Neuronal stem cell (in vitro differentiated cells): ENCODE data around the gene SCCPDH.
"Not testable (repeated sequence)": the region's sequence is repeated elsewhere in the genome, so short reads cannot be mapped to it uniquely, and the experiment has no call there.

Source experiments
- DNase-seq: peaks from one replicate; pipeline ENCODE4 v3.0.0-alpha.2; 2013; ENCODE audit warnings: low spot score
- H2AFZ ChIP-seq: one replicate; pipeline ENCODE4 v1.6.1; 2013; ENCODE audit warnings: mild to moderate bottlenecking, low read length, inconsistent platforms
- H2AK5ac ChIP-seq: 2 replicates; pipeline ENCODE4 v1.6.1; 2013; ENCODE audit warnings: low read depth, mild to moderate bottlenecking, inconsistent platforms, low read length, moderate library complexity, mixed read lengths
- H2BK120ac ChIP-seq: 2 replicates; pipeline ENCODE4 v1.6.1; 2013; ENCODE audit warnings: low read depth, mild to moderate bottlenecking, inconsistent platforms, low read length, moderate library complexity, mixed read lengths
- H2BK12ac ChIP-seq: one replicate; pipeline ENCODE4 v1.6.1; 2013; ENCODE audit warnings: low read length, inconsistent platforms
- H2BK15ac ChIP-seq: 2 replicates; pipeline ENCODE4 v1.6.1; 2013; ENCODE audit warnings: mild to moderate bottlenecking, low read length, inconsistent platforms, mixed read lengths
- H2BK5ac ChIP-seq: one replicate; pipeline ENCODE4 v1.6.1; 2013; ENCODE audit warnings: inconsistent platforms, mild to moderate bottlenecking, low read length, moderate library complexity
- H3K14ac ChIP-seq: one replicate; pipeline ENCODE4 v1.6.1; 2013; ENCODE audit warnings: low read length, inconsistent platforms
- H3K18ac ChIP-seq: 2 replicates; pipeline ENCODE4 v1.6.1; 2013; ENCODE audit warnings: low read length, inconsistent platforms
- H3K23ac ChIP-seq: 2 replicates; pipeline ENCODE4 v1.6.1; 2013; ENCODE audit warnings: low read depth, mild to moderate bottlenecking, mixed read lengths, low read length, inconsistent platforms; ENCODE audit not compliant: poor library complexity
- H3K27ac ChIP-seq: replicated peaks from 3 replicates; pipeline ENCODE4 v1.5.1; 2013; ENCODE audit warnings: low read length, inconsistent platforms
- H3K27me3 ChIP-seq, 3 experiments: 2 replicates each; pipeline ENCODE4 v1.6.1; 2013; ENCODE audit warnings: low read length in 3 of 3, mild to moderate bottlenecking in 2 of 3, inconsistent platforms in 1 of 3, low read depth in 1 of 3, mixed read lengths in 1 of 3, moderate library complexity in 1 of 3; ENCODE audit not compliant: control insufficient read depth in 3 of 3, insufficient read depth in 3 of 3
- H3K36me3 ChIP-seq, 2 donors: replicated peaks in 1 of 2; 2 replicates each; pipeline ENCODE4 v1.6.1; 2013; ENCODE audit warnings: low read length in 2 of 2; ENCODE audit not compliant: control insufficient read depth in 2 of 2, insufficient read depth in 2 of 2
- H3K4ac ChIP-seq: 2 replicates; pipeline ENCODE4 v1.6.1; 2013; ENCODE audit warnings: inconsistent platforms, mild to moderate bottlenecking, low read length, moderate library complexity
- H3K4me1 ChIP-seq, 2 donors: 1 replicate in 1 of 2; 2 replicates in 1 of 2; pipeline ENCODE4 v1.6.1; 2013; ENCODE audit warnings: low read length in 2 of 2, low read depth in 1 of 2; ENCODE audit not compliant: control insufficient read depth in 2 of 2, insufficient read depth in 1 of 2
- H3K4me2 ChIP-seq: one replicate; pipeline ENCODE4 v1.6.1; 2013; ENCODE audit warnings: mild to moderate bottlenecking, low read length, inconsistent platforms; ENCODE audit not compliant: insufficient read depth, poor library complexity, severe bottlenecking
- H3K4me3 ChIP-seq, 2 donors: 2 replicates each; pipeline ENCODE4 v1.5.1; 2013; ENCODE audit warnings: low read length in 2 of 2, mild to moderate bottlenecking in 2 of 2, inconsistent platforms in 1 of 2, moderate library complexity in 1 of 2
- H3K79me1 ChIP-seq: one replicate; pipeline ENCODE4 v1.6.1; 2013; ENCODE audit warnings: low read depth, mild to moderate bottlenecking, inconsistent platforms, low read length, moderate library complexity
- H3K9ac ChIP-seq: one replicate; pipeline ENCODE4 v1.6.1; 2013; ENCODE audit warnings: mild to moderate bottlenecking, low read depth, low read length, inconsistent platforms; ENCODE audit not compliant: poor library complexity
- H3K9me3 ChIP-seq, 2 donors: replicated peaks in 1 of 2; 2 replicates each; pipeline versions ENCODE3 to v1.6.1; 2013; ENCODE audit warnings: low read length in 2 of 2, mild to moderate bottlenecking in 2 of 2, inconsistent platforms in 1 of 2, low read depth in 1 of 2, mixed read lengths in 1 of 2, moderate library complexity in 1 of 2; ENCODE audit not compliant: control insufficient read depth in 2 of 2, insufficient read depth in 1 of 2
- H4K8ac ChIP-seq: one replicate; pipeline ENCODE4 v1.6.1; 2013; ENCODE audit warnings: low read depth, mild to moderate bottlenecking, inconsistent platforms, low read length, moderate library complexity
- H4K91ac ChIP-seq: one replicate; pipeline ENCODE4 v1.6.1; 2013; ENCODE audit warnings: low read length, low read depth, mild to moderate bottlenecking, inconsistent platforms; ENCODE audit not compliant: poor library complexity
- WGBS, 2 donors: extraction: QIAGEN DNeasy Blood & Tissue Kit; methylation state at CpG; one replicate each; pipeline ENCODE4 v1.1.7; 2013; ENCODE audit warnings: missing lambda C conversion rate in 2 of 2, mixed read lengths in 1 of 2; ENCODE audit not compliant: insufficient read length in 2 of 2, insufficient replicate concordance in 1 of 2; ENCODE audit errors: extremely low coverage in 2 of 2; 5-methylcytosine and 5-hydroxymethylcytosine counted together

Gene SCCPDH

DNA sequence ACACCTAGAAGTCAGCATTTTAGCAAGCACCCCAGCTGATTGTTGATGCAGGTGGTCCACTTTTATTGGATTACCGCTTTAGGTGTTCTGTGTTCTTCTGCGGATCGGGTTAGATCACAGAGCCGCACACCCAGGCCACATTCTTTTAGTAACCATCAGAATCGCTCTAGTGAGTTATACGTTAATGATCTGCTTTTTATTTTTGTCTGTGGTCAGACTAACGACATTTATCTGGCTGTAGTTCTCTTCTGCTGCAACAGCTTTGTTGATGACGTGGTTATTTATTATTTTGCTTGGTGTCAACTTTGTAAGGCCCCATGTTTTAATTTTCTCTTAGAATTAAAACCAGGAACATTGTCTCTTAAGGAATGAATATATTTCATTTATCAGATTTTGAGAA, 18.2 kb downstream of the SCCPDH start:
- Histone ChIP-seq H2AK5ac (no peak overlapping the region), H3K27ac (no peak overlapping the region), H2BK15ac (no peak overlapping the region), H3K27me3 (no peaks in the 10 kb centered on the region), H3K4ac (no peak overlapping the region), H3K18ac (no peak overlapping the region), H2BK120ac (no peak overlapping the region), H4K91ac (no peak overlapping the region), H3K23ac (no peak overlapping the region), H3K4me2 (no peak overlapping the region), H3K36me3 (peaks cover 9 to 84% of the 10 kb centered on the region in 2 donors), H2BK5ac (no peak overlapping the region), H3K14ac (no peak overlapping the region), H3K79me1 (no peaks in the 10 kb centered on the region), H3K9ac (no peak overlapping the region), H3K9me3 (peaks cover 0 to 41% of the 10 kb centered on the region in 2 donors), H2BK12ac (no peak overlapping the region), H3K4me1 (no peaks in the 10 kb centered on the region), H2AFZ (no peak overlapping the region), H4K8ac (no peak overlapping the region), H3K4me3 (no peak overlapping the region)
- no peak for DNase-seq
- WGBS, 2 donors: no CpG with 5 or more reads among the region's 8 CpGs

DNA sequence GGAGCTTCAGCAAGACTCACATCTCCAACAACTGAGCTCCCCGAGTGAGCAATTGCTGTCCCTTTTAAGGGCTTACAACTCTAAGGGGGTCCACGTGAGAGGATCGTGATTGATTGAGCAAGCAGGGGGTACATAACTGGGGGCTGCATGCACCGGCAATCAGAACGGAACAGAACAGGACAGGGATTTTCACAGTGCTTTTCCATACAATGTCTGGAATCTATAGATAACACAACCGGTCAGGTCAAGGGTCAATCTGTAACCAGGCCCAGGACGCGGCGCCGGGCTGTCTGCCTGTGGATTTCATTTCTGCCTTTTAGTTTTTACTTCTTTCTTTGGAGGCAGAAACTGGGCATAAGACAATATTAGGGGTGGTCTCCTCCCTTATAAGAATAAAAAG, 21.9 kb downstream of the SCCPDH start:
- Histone ChIP-seq H3K36me3 (peaks cover 9 to 77% of the 10 kb centered on the region in 2 donors), H3K9me3 (peaks cover 0 to 31% of the 10 kb centered on the region in 2 donors)
- not testable (repeated sequence) for H4K8ac ChIP-seq, H2BK120ac ChIP-seq, H2BK15ac ChIP-seq, H2AFZ ChIP-seq, H3K4ac ChIP-seq, H3K27ac ChIP-seq, H3K18ac ChIP-seq, H2AK5ac ChIP-seq, DNase-seq, H3K79me1 ChIP-seq, H3K14ac ChIP-seq, H2BK5ac ChIP-seq, H3K4me1 ChIP-seq, H3K4me3 ChIP-seq, H4K91ac ChIP-seq, H3K9ac ChIP-seq, H3K4me2 ChIP-seq, H3K27me3 ChIP-seq, H3K23ac ChIP-seq, H2BK12ac ChIP-seq
- no CpG with 5 or more reads among the region's 10 CpGs for WGBS, 2 donors

GRCh38 chr1:246748006-246748405, 23.8 kb downstream of the SCCPDH start:
- Histone ChIP-seq H2BK15ac (no peak overlapping the region), H3K9me3 (peaks cover 0 to 15% of the 10 kb centered on the region in 2 donors), H3K27ac (no peak overlapping the region), H3K27me3 (no peaks in the 10 kb centered on the region), H2BK12ac (no peak overlapping the region), H2BK120ac (no peak overlapping the region), H3K4me3 (no peak overlapping the region), H3K79me1 (no peaks in the 10 kb centered on the region), H3K9ac (no peak overlapping the region), H2AK5ac (no peak overlapping the region), H3K4ac (no peak overlapping the region), H4K8ac (no peak overlapping the region), H4K91ac (no peak overlapping the region), H3K23ac (no peak overlapping the region), H3K18ac (no peak overlapping the region), H2BK5ac (no peak overlapping the region), H3K36me3 (peaks cover 6 to 58% of the 10 kb centered on the region in 2 donors), H2AFZ (no peak overlapping the region), H3K14ac (no peak overlapping the region), H3K4me2 (no peak overlapping the region), H3K4me1 (peaks cover 0 to 2% of the 10 kb centered on the region in 2 donors)
- DNase-seq: no peak
- WGBS, 2 donors: no CpG with 5 or more reads among the region's 9 CpGs

- Histone ChIP-seq H3K27ac (no peak overlapping the region), H3K9ac (no peak overlapping the region), H3K36me3 (peaks cover 6 to 57% of the 10 kb centered on the region in 2 donors), H3K27me3 (no peaks in the 10 kb centered on the region), H2BK5ac (no peak overlapping the region), H3K4me2 (no peak overlapping the region), H2BK120ac (no peak overlapping the region), H2AK5ac (no peak overlapping the region), H3K18ac (peak overlapping the region; percentile 17), H3K9me3 (peaks cover 0 to 15% of the 10 kb centered on the region in 2 donors), H2BK12ac (no peak overlapping the region), H4K8ac (no peak overlapping the region), H3K14ac (no peak overlapping the region), H3K4ac (no peak overlapping the region), H4K91ac (no peak overlapping the region), H2BK15ac (no peak overlapping the region), H3K23ac (no peak overlapping the region), H3K79me1 (no peaks in the 10 kb centered on the region), H3K4me3 (no peak overlapping the region), H3K4me1 (peaks cover 0 to 2% of the 10 kb centered on the region in 2 donors), H2AFZ (no peak overlapping the region)
- WGBS, 2 donors: no CpG with 5 or more reads among the region's 12 CpGs
- DNase-seq: no peak
These were observed 24.7 kb downstream of the SCCPDH start for GRCh38 chr1:246748867-246749266.
